Neutrophil (primary cell): ENCODE measurements around the gene DTX4.

Experiments used
- H3K27ac ChIP-seq: fragments of 200-600 bp; sonication (generic); 2 replicates; pipeline ENCODE4 v1.5.1; 2016; ENCODE audit warnings: mild to moderate bottlenecking, moderate library complexity
- H3K27me3 ChIP-seq: fragments of 200-600 bp; sonication (generic); 2 replicates; pipeline ENCODE4 v1.6.0; 2016; ENCODE audit warnings: mild to moderate bottlenecking
- H3K36me3 ChIP-seq: fragments of 200-600 bp; sonication (generic); 2 replicates; pipeline ENCODE4 v1.5.1; 2017
- H3K4me1 ChIP-seq, 2 experiments: fragments of 200-600 bp in 1 of 2; sonication (generic) in 1 of 2; 1 replicate in 1 of 2; 2 replicates in 1 of 2; pipeline versions ENCODE4 v1.5.1 to v1.6.1; 2013 to 2016; ENCODE audit warnings: low read depth in 1 of 2, low read length in 1 of 2, mild to moderate bottlenecking in 1 of 2, moderate library complexity in 1 of 2; ENCODE audit not compliant: control insufficient read depth in 1 of 2, insufficient read depth in 1 of 2
- H3K4me3 ChIP-seq, 2 experiments: fragments of 200-600 bp in 1 of 2; sonication (generic) in 1 of 2; 1 replicate in 1 of 2; 2 replicates in 1 of 2; pipeline ENCODE4 v1.5.1; 2013 to 2016; ENCODE audit warnings: low read depth in 1 of 2, low read length in 1 of 2, mild to moderate bottlenecking in 1 of 2, moderate library complexity in 1 of 2
- H3K9me3 ChIP-seq: fragments of 200-600 bp; sonication (generic); 2 replicates; pipeline ENCODE4 v1.5.1; 2016
- CTCF ChIP-seq: fragments of 200-600 bp; sonication (generic); IDR thresholded peaks from 2 replicates; pipeline ENCODE4 v1.5.1; 2016; ENCODE audit warnings: antibody characterized with exemption

Gene DTX4

GRCh38 chr11:59240322-59240721 is 68.4 kb downstream of the DTX4 start:
- Histone ChIP-seq H3K27ac (no peak overlapping the region), H3K4me1 (peaks cover 0 to 5% of the 10 kb centered on the region in 2 experiments), H3K36me3 (no peaks in the 10 kb centered on the region), H3K9me3 (no peaks in the 10 kb centered on the region), H3K27me3 (no peaks in the 10 kb centered on the region), H3K4me3 (no peak overlapping the region)
- no peak for TF ChIP-seq CTCF

- TF ChIP-seq CTCF: no peak
- Histone ChIP-seq H3K36me3 (no peaks in the 10 kb centered on the region), H3K4me1 (peaks cover 32 to 38% of the 10 kb centered on the region in 2 experiments), H3K27ac (no peak overlapping the region), H3K4me3 (no peak overlapping the region), H3K27me3 (no peaks in the 10 kb centered on the region), H3K9me3 (no peaks in the 10 kb centered on the region)
Observed at GRCh38 chr11:59243633-59244032, 71.7 kb downstream of the DTX4 start.

GRCh38 chr11:59247531-59248227 is 75.7 kb downstream of the DTX4 start:
- TF ChIP-seq CTCF: peak; percentile 23
- peaks cover 49 to 75% of the 10 kb centered on the region in 2 experiments for H3K4me1 ChIP-seq
- H3K27ac ChIP-seq: peak overlapping the region; percentile 91
- H3K9me3 ChIP-seq: no peaks in the 10 kb centered on the region
- no peaks in the 10 kb centered on the region for H3K36me3 ChIP-seq
- no peaks in the 10 kb centered on the region for H3K27me3 ChIP-seq
- H3K4me3 ChIP-seq: peak overlapping the region; percentile 21 to 48

- H3K9me3 ChIP-seq: no peaks in the 10 kb centered on the region
- no peaks in the 10 kb centered on the region for H3K27me3 ChIP-seq
- H3K36me3 ChIP-seq: no peaks in the 10 kb centered on the region
- TF ChIP-seq CTCF: no peak
- peak overlapping the region; percentile 91 for H3K27ac ChIP-seq
- H3K4me3 ChIP-seq: no peak overlapping the region
- H3K4me1 ChIP-seq: peaks cover 64 to 92% of the 10 kb centered on the region in 2 experiments
Observed at GRCh38 chr11:59249535-59249934, 77.6 kb downstream of the DTX4 start.

- H3K9me3 ChIP-seq: no peaks in the 10 kb centered on the region
- no peaks in the 10 kb centered on the region for H3K36me3 ChIP-seq
- peak overlapping the region; percentile 93 for H3K27ac ChIP-seq
- no peak for TF ChIP-seq CTCF
- H3K27me3 ChIP-seq: no peaks in the 10 kb centered on the region
- peaks cover 48 to 75% of the 10 kb centered on the region in 2 experiments for H3K4me1 ChIP-seq
- no peak overlapping the region for H3K4me3 ChIP-seq
Observed at GRCh38 chr11:59253001-59253400, 81.1 kb downstream of the DTX4 start.
